Karpas-422 (cell line): ENCODE data around the gene OR1F1. TPM values are rescaled to one million over a fixed set of nuclear protein-coding genes. Genes with fewer than 3 reads are reported as not detected.
"Not testable (repeated sequence)": the region's sequence is repeated elsewhere in the genome, so short reads cannot be mapped to it uniquely, and the experiment has no call there.

Experiments used
- DNase-seq: peaks from one replicate; pipeline ENCODE4 v3.0.0-alpha.2; 2015
- H2AFZ ChIP-seq: fragments of 200-600 bp; sonication (generic); 2 replicates; pipeline ENCODE4 v1.6.1; 2014; ENCODE audit warnings: antibody characterized with exemption, low read length, mixed read lengths
- H3K27ac ChIP-seq: fragments of 200-600 bp; sonication (generic); 2 replicates; pipeline ENCODE4 v1.5.1; 2014; ENCODE audit warnings: mild to moderate bottlenecking, low read length, moderate library complexity
- H3K27me3 ChIP-seq: fragments of 200-600 bp; sonication (generic); 2 replicates; pipeline ENCODE4 v1.6.1; 2014; ENCODE audit warnings: low read length, mixed read lengths
- H3K36me3 ChIP-seq: fragments of 200-600 bp; sonication (generic); 2 replicates; pipeline ENCODE4 v1.6.1; 2014; ENCODE audit warnings: low read length, mixed read lengths; ENCODE audit not compliant: insufficient read depth
- H3K4me1 ChIP-seq: fragments of 200-600 bp; sonication (generic); 2 replicates; pipeline ENCODE4 v1.6.1; 2014; ENCODE audit warnings: mild to moderate bottlenecking, low read length, mixed read lengths
- H3K4me2 ChIP-seq: fragments of 200-600 bp; sonication (generic); 2 replicates; pipeline ENCODE4 v1.6.1; 2014; ENCODE audit warnings: low read length, low read depth, mild to moderate bottlenecking; ENCODE audit not compliant: poor library complexity, severe bottlenecking
- H3K4me3 ChIP-seq: fragments of 200-600 bp; sonication (generic); 2 replicates; pipeline ENCODE4 v1.5.1; 2014; ENCODE audit warnings: mild to moderate bottlenecking, antibody characterized with exemption, low read length, mixed read lengths
- H3K79me2 ChIP-seq: fragments of 200-600 bp; sonication (generic); 2 replicates; pipeline ENCODE4 v1.6.1; 2014; ENCODE audit warnings: mild to moderate bottlenecking, low read length, mixed read lengths
- H3K9ac ChIP-seq: fragments of 200-600 bp; sonication (generic); 2 replicates; pipeline ENCODE4 v1.6.0; 2014; ENCODE audit warnings: low read length
- H3K9me2 ChIP-seq: fragments of 200-600 bp; sonication (generic), shearing (Covaris generic); replicated peaks from 2 replicates; pipeline ENCODE4 v1.6.0; 2014; ENCODE audit warnings: mild to moderate bottlenecking, low read length, moderate library complexity; ENCODE audit not compliant: insufficient read depth
- H3K9me3 ChIP-seq: fragments of 300-700, 200-600 bp; sonication (generic); 2 replicates; pipeline ENCODE4 v1.6.1; 2014; ENCODE audit warnings: low read length, mixed read lengths
- H4K20me1 ChIP-seq: fragments of 200-600 bp; sonication (generic); 2 replicates; pipeline ENCODE4 v1.6.1; 2014; ENCODE audit warnings: mild to moderate bottlenecking, antibody characterized with exemption, low read length, low read depth; ENCODE audit not compliant: insufficient read depth
- total RNA-seq: library from RNA; depleted of rRNA; stranded (reverse); fragments of >200 nt; shearing (Covaris generic); gene quantifications from 2 replicates; pipeline ENCODE4 v1.2.3, GENCODE V29; 2014; ENCODE audit warnings: low replicate concordance

Gene OR1F1
- total RNA-seq, 1 experiment from 2014 or later, result not detected

- Histone ChIP-seq H3K9ac (no peak overlapping the region), H3K9me2 (no peaks in the 10 kb centered on the region), H4K20me1 (no peaks in the 10 kb centered on the region), H3K79me2 (no peaks in the 10 kb centered on the region), H2AFZ (no peak overlapping the region), H3K27ac (no peak overlapping the region), H3K4me3 (no peak overlapping the region), H3K9me3 (no peaks in the 10 kb centered on the region), H3K27me3 (no peaks in the 10 kb centered on the region), H3K4me2 (no peak overlapping the region), H3K4me1 (no peaks in the 10 kb centered on the region), H3K36me3 (no peaks in the 10 kb centered on the region)
- DNase-seq, result no peak
These were observed 6.8 kb downstream of the OR1F1 start for GRCh38 chr16:3194792-3195191.

- Histone ChIP-seq H3K9me3 (no peaks in the 10 kb centered on the region), H3K4me1 (no peaks in the 10 kb centered on the region), H3K9me2 (no peaks in the 10 kb centered on the region), H3K79me2 (no peaks in the 10 kb centered on the region), H3K36me3 (no peaks in the 10 kb centered on the region), H3K4me2 (no peak overlapping the region), H4K20me1 (no peaks in the 10 kb centered on the region), H3K9ac (no peak overlapping the region), H2AFZ (no peak overlapping the region), H3K27me3 (no peaks in the 10 kb centered on the region), H3K27ac (no peak overlapping the region), H3K4me3 (no peak overlapping the region)
- DNase-seq, result no peak
These were observed 8.0 kb downstream of the OR1F1 start for GRCh38 chr16:3195975-3196374.

DNA sequence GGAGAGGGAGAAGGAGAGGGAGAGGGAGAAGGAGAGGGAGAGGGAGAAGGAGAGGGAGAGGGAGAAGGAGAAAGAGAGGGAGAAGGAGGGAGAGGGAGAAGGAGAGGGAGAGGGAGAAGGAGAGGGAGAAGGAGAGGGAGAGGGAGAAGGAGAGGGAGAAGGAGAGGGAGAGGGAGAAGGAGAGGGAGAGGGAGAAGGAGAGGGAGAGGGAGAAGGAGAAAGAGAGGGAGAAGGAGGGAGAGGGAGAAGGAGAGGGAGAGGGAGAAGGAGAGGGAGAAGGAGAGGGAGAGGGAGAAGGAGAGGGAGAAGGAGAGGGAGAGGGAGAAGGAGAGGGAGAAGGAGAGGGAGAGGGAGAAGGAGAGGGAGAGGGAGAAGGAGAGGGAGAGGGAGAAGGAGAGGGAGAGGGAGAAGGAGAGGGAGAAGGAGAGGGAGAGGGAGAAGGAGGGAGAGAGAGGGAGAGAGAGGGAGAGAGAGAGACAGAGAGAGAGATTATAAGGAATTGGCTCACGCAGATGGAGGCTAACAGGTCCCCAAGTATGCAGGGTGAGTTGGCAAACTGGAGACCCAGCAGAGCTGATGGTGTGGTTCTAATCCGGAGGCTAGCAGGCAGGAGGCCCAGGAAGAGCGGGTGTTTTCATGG, 9.8 kb downstream of the OR1F1 start:
- H4K20me1 ChIP-seq, H3K27ac ChIP-seq, H3K79me2 ChIP-seq, H2AFZ ChIP-seq, H3K4me1 ChIP-seq, H3K27me3 ChIP-seq, H3K36me3 ChIP-seq, H3K4me3 ChIP-seq, H3K9ac ChIP-seq, H3K9me2 ChIP-seq, H3K9me3 ChIP-seq, DNase-seq, H3K4me2 ChIP-seq: not testable (repeated sequence)

- H3K4me2 ChIP-seq, result no peak overlapping the region
- no peak overlapping the region for H3K27ac ChIP-seq
- no peaks in the 10 kb centered on the region for H3K79me2 ChIP-seq
- H3K27me3 ChIP-seq, result no peaks in the 10 kb centered on the region
- H3K4me1 ChIP-seq, result no peaks in the 10 kb centered on the region
- no peaks in the 10 kb centered on the region for H3K9me2 ChIP-seq
- no peaks in the 10 kb centered on the region for H3K9me3 ChIP-seq
- H4K20me1 ChIP-seq, result no peaks in the 10 kb centered on the region
- no peaks in the 10 kb centered on the region for H3K36me3 ChIP-seq
- no peak for DNase-seq
- no peak overlapping the region for H2AFZ ChIP-seq
- H3K4me3 ChIP-seq, result no peak overlapping the region
- no peak overlapping the region for H3K9ac ChIP-seq
These were observed 10.5 kb downstream of the OR1F1 start for GRCh38 chr16:3198334-3199072.

DNA sequence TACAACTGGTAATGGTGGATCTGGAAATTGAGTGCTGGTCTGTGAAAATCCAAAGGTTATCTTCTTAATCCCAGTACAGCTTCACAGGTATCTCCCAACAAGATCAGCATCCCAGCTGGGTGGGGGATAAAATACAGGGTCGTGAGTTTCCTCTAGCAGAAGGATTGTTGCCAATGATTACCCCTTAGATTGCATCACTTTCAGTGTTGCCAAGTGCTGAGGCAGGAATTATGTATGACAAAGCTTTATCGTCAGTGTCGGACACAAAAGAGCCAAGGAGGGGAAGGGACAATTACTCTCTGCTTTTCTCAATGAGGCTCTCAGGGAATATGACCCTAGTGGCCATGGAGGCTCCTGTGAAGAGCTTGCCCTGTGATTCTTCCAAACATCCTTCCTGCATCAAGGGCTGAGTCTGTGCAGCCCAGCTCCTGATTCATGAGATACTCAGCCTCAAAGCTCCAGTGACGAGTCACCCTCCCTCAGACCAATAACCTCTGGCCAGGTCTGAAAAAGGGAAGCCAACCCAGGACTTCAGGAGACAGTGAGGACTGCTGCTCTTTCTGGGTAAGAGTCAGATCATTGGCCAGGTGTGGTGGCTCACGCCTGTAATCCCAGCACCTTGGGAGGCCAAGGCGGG, 15.0 kb downstream of the OR1F1 start:
- Histone ChIP-seq H3K4me2 (no peak overlapping the region), H3K4me3 (no peak overlapping the region), H3K9me2 (no peaks in the 10 kb centered on the region), H3K27ac (no peak overlapping the region), H3K4me1 (no peaks in the 10 kb centered on the region), H4K20me1 (no peaks in the 10 kb centered on the region), H3K27me3 (no peaks in the 10 kb centered on the region), H3K79me2 (no peaks in the 10 kb centered on the region), H3K9ac (no peak overlapping the region), H2AFZ (no peak overlapping the region), H3K36me3 (no peaks in the 10 kb centered on the region; the same call in 1 of the 2 replicates), H3K9me3 (0 out of 2 replicates have a peak, but pooled peaks cover 5% of the 10 kb centered on the region)
- no peak for DNase-seq

- DNase-seq, H3K9ac ChIP-seq, H3K4me2 ChIP-seq, H3K36me3 ChIP-seq, H4K20me1 ChIP-seq, H3K4me3 ChIP-seq, H3K27ac ChIP-seq, H3K9me2 ChIP-seq, H2AFZ ChIP-seq, H3K27me3 ChIP-seq, H3K79me2 ChIP-seq, H3K4me1 ChIP-seq, H3K9me3 ChIP-seq: not testable (repeated sequence)
These were observed 17.9 kb downstream of the OR1F1 start for GRCh38 chr16:3205939-3206338.

DNA sequence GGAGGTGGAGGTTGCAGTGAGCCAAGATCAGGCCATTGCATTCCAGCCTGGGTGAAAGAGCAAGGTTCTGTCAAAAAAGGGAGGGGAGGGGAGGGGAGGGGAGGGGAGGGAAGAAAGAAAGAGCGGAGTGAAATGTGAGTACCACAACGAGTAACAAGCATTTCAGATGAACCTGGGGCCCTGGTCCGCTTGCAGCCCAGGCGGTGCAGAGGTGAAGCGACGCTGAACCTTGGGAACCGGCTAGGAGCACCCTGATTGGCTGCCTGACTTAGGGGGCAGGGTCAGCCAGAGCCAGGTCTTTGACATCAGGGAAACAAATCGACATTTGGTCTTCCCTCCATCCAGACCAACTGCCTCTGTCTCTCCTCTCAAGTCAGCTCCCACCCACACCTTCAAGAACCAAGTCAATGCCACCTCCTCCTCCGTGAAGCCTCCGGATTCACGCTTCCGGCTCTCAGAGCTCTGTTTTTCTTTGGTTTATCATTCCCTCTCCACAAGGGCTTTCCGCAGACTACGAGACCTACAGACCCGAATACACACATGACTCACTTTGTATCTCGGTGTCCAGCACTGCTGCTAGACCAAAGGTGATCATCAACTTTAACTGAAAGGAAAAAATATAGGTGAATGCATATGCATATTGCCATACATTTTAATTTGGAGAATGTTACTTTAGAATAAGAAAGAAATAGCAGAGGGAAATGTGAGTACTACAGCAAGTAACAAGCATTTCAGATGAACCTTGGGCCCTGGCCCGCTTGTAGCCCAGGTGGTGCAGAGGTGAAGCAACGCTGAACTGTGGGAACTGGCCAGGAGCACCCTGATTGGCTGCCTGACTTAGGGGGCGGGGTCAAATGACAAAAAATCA, 19.3 kb downstream of the OR1F1 start:
- Histone ChIP-seq H3K4me2 (no peak overlapping the region), H3K9ac (no peak overlapping the region), H3K36me3 (no peaks in the 10 kb centered on the region; the same call in 1 of the 2 replicates), H3K9me3 (0 out of 2 replicates have a peak, but pooled peaks cover 5% of the 10 kb centered on the region), H3K9me2 (no peaks in the 10 kb centered on the region), H3K79me2 (no peaks in the 10 kb centered on the region), H4K20me1 (no peaks in the 10 kb centered on the region), H3K4me3 (no peak overlapping the region), H2AFZ (no peak overlapping the region), H3K27me3 (no peaks in the 10 kb centered on the region), H3K4me1 (no peaks in the 10 kb centered on the region), H3K27ac (no peak overlapping the region)
- no peak for DNase-seq

GRCh38 chr16:3212006-3212405, 24.0 kb downstream of the OR1F1 start:
- H3K4me1 ChIP-seq, result no peaks in the 10 kb centered on the region
- no peaks in the 10 kb centered on the region for H3K36me3 ChIP-seq
- DNase-seq, result no peak
- no peak overlapping the region for H3K27ac ChIP-seq
- no peaks in the 10 kb centered on the region for H3K9me2 ChIP-seq
- no peaks in the 10 kb centered on the region for H3K9me3 ChIP-seq
- H3K79me2 ChIP-seq, result no peaks in the 10 kb centered on the region
- no peaks in the 10 kb centered on the region for H4K20me1 ChIP-seq
- no peak overlapping the region for H2AFZ ChIP-seq
- H3K4me3 ChIP-seq, result no peak overlapping the region
- no peak overlapping the region for H3K4me2 ChIP-seq
- H3K27me3 ChIP-seq, result no peaks in the 10 kb centered on the region
- no peak overlapping the region for H3K9ac ChIP-seq
